Lower lobe of right lung (tissue), 2 donors: ENCODE measurements around the gene PLEKHF1. TPM values are rescaled to one million over a fixed set of nuclear protein-coding genes. Genes with fewer than 3 reads are reported as not detected.

Experiments used
- ATAC-seq, 2 donors: fragments of 200-7000 bp; cut with Tn5 transposase; one replicate each; pipeline ENCODE4 v1.9.1; 2020 to 2022; ENCODE audit warnings: mild to moderate bottlenecking in 2 of 2, moderate library complexity in 2 of 2
- DNase-seq: peaks from one replicate; pipeline ENCODE4 v3.0.0-alpha.2; 2020
- H3K27ac ChIP-seq: fragments of 200-600 bp; one replicate; pipeline ENCODE4 v1.8.0; 2022
- H3K27me3 ChIP-seq: fragments of 200-600 bp; one replicate; pipeline ENCODE4 v1.8.0; 2022; ENCODE audit warnings: low read depth
- H3K36me3 ChIP-seq: fragments of 200-600 bp; one replicate; pipeline ENCODE4 v1.8.0; 2022; ENCODE audit warnings: mild to moderate bottlenecking
- H3K4me1 ChIP-seq: fragments of 200-600 bp; one replicate; pipeline ENCODE4 v1.8.0; 2022
- H3K4me3 ChIP-seq: fragments of 200-600 bp; one replicate; pipeline ENCODE4 v1.8.0; 2022; ENCODE audit warnings: mild to moderate bottlenecking
- H3K9me3 ChIP-seq: fragments of 200-600 bp; one replicate; pipeline ENCODE4 v1.8.0; 2022
- intact Hi-C: fragments of 100-400 bp; cut with DNase I; formaldehyde crosslinking; loops from one replicate; pipeline ENCODE4 v1.11.0; 2022
- total RNA-seq: library from RNA; stranded (reverse); fragmentation: NEBNext Ultra II Directional; extraction: Animal tissue kit (Norgen Biotek cat#: 25700); gene quantifications from one replicate; pipeline ENCODE4 v1.2.1, GENCODE V29; 2021
- TF ChIP-seq, protein P1 (sequence below): fragments of 200-600 bp; IDR thresholded peaks from one replicate; pipeline ENCODE4 v1.8.0; 2022; ENCODE audit warnings: antibody characterized with exemption, mild to moderate bottlenecking
- donor health status: DM: no; HTN: yes; CAD: no; lungs with severe emphysema.

Gene PLEKHF1
- total RNA-seq, 1 donor from 2014 or later = 15.5 TPM

DNA sequence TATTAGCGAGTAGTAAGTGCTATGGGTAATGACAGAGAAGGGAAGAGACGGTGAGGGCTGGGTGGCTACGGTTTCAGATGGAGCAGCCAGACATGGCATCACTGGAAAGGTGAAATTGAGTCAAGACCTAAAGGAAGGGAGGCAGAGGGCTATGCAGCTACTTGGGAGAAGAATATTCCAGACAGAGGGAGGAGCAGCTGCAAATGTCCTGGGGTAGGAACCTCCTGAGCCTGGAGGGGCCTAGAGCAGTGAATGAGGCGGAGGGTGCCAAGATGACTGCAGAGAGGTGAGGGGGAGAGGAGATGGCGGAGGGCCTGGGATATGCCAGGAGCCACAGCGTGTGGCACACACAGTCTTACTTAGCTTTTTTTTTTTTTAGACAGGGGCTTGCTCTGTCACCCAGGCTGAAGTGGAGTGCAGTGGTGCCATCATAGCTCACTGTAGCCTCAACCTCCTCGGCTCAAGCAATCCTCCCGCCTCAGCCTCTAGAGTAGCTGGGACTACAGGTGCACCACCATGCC, 21.1 kb downstream of the PLEKHF1 start:
- peaks cover 6% of the 10 kb centered on the region for H3K9me3 ChIP-seq
- H3K36me3 ChIP-seq = no peaks in the 10 kb centered on the region
- H3K4me1 ChIP-seq = peaks cover 5% of the 10 kb centered on the region
- H3K27ac ChIP-seq = no peak overlapping the region
- ATAC-seq (no peak), DNase-seq (no peak)
- intact Hi-C loops = no loop called here
- H3K4me3 ChIP-seq = no peak overlapping the region
- no peaks in the 10 kb centered on the region for H3K27me3 ChIP-seq
- TF ChIP-seq, protein P1, sequence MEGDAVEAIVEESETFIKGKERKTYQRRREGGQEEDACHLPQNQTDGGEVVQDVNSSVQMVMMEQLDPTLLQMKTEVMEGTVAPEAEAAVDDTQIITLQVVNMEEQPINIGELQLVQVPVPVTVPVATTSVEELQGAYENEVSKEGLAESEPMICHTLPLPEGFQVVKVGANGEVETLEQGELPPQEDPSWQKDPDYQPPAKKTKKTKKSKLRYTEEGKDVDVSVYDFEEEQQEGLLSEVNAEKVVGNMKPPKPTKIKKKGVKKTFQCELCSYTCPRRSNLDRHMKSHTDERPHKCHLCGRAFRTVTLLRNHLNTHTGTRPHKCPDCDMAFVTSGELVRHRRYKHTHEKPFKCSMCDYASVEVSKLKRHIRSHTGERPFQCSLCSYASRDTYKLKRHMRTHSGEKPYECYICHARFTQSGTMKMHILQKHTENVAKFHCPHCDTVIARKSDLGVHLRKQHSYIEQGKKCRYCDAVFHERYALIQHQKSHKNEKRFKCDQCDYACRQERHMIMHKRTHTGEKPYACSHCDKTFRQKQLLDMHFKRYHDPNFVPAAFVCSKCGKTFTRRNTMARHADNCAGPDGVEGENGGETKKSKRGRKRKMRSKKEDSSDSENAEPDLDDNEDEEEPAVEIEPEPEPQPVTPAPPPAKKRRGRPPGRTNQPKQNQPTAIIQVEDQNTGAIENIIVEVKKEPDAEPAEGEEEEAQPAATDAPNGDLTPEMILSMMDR = no peak

DNA sequence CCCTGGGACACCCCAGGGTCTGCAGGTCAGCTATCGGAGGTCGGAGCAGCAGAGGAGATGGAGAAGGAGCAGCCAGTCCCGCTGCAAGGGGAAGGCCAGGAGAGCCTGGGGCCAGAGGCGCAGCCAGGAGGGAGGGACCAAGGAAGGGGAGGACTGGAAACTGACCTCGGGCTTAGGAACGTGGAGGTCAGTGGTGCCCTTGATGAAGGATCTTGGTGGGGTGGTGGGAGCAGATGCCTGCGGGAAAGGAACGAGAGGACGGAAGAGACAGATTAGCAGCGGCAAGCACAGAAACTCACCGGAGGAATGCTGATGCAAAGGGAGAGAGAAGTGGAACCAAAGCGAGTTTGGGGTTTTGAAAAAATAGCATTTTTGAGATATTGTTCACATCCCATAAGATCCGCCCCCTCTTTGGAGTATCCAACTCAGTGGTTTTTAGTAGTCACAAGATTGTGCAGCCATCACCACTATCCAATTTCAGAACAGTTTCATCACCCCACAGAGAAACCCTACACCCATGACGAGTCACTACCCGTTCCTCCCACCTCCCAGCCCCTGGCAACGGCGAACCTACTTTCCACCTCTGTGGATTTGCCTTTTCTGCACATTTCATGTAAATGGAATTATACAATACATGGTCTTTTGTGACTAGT, 22.1 kb downstream of the PLEKHF1 start:
- no peaks in the 10 kb centered on the region for H3K4me1 ChIP-seq
- no peaks in the 10 kb centered on the region for H3K27me3 ChIP-seq
- peak overlapping the region; percentile 2 for H3K27ac ChIP-seq
- TF ChIP-seq, protein P1 = no peak
- peaks cover 6% of the 10 kb centered on the region for H3K9me3 ChIP-seq
- no peak overlapping the region for H3K4me3 ChIP-seq
- intact Hi-C loops = no loop called here
- ATAC-seq (peak; percentile 15 to 61), DNase-seq (no peak)
- no peaks in the 10 kb centered on the region for H3K36me3 ChIP-seq

DNA sequence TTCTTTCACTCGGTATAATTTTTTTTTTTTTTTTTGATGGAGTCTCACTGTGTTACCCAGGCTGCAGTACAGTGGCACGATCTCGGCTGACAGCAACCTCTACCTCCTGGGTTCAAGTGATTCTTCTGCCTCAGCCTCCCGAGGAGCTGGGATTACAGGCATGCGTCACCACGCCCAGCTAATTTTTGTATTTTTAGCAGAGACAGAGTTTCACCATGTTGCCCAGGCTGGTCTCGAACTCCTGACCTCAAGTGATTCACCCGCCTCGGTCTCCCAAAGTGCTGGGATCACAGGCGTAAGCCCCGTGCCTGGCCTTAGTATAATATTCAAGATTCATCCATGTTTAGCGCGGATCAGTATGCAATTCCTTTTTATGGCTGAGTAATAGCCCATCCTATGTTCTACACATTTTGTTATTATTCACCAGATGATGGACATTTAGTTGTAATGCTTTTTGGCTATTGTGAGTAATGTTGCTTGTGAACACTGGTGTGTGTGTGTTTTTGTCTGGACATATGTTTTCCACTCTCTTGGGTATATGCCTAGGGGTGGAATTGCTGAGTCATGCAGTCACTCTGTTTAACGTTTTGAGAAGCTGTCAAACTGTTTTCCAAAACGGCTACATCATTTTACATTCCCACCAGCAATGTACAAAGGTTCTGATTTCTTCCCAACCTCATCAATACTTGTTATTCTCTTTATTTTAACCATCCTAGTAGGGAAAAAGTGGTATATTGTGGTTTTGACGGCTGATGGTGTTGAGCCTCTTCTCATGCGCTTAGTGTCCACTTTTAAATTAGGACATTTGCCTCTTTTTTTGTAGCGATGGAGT, 22.9 kb downstream of the PLEKHF1 start:
- no peak for ATAC-seq
- intact Hi-C loops = no loop called here
- H3K9me3 ChIP-seq = peaks cover 6% of the 10 kb centered on the region

DNA sequence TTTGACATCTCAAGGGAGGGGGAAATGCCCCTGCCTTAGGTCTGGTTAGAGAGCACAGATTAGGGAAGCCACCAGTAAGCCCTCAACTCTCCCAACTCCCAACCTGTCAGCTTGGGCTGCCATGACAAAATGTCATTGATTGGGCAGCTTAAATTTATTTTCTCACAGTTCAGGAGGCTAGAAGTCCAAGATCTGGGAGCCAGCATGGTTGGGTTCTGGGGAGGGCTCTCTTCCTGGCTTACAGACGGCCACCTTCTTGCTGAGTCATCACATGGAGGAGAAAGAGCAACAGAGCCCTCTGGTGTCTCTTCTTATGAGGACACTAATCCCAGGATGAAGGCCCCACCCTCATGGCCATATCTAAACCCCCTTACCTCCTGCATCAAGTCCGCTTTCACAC, 25.6 kb downstream of the PLEKHF1 start:
- no peaks in the 10 kb centered on the region for H3K4me1 ChIP-seq
- peak; percentile 50 to 62 for ATAC-seq

More for the DNA sequence above, 22.9 kb downstream of the PLEKHF1 start:
- H3K27me3 ChIP-seq = no peaks in the 10 kb centered on the region
- no peaks in the 10 kb centered on the region for H3K36me3 ChIP-seq
- no peak overlapping the region for H3K4me3 ChIP-seq
- no peak overlapping the region for H3K27ac ChIP-seq
- no peaks in the 10 kb centered on the region for H3K4me1 ChIP-seq
- no peak for DNase-seq
- TF ChIP-seq, protein P1 = no peak

DNA sequence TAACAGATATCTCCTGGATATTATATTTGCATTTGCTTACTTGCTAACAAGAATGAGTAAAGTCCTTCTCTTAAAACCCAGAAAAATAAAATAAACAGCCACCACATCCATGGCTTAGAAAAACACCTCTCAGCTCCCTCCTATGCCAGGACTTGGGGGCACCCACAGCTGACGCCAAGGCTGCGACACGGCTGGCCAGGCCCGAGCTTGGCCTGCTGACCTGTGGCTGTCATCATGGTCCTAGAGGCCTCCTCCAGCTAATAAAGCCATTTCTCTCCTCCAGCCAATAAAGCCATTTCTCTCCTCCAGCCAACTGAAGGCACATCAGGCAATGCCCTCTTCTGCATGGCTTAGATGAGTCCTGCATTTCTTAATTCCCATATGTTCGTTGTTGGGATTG, 28.9 kb downstream of the PLEKHF1 start:
- intact Hi-C loops = no loop called here

More for the DNA sequence above, 25.6 kb downstream of the PLEKHF1 start:
- DNase-seq = no peak
- Histone ChIP-seq H3K4me3 (no peak overlapping the region), H3K36me3 (no peaks in the 10 kb centered on the region), H3K27ac (no peak overlapping the region), H3K27me3 (no peaks in the 10 kb centered on the region), H3K9me3 (peaks cover 6% of the 10 kb centered on the region)
- intact Hi-C loops = no loop called here
- TF ChIP-seq, protein P1 = peak; percentile 44

More for the DNA sequence above, 28.9 kb downstream of the PLEKHF1 start:
- Histone ChIP-seq H3K4me1 (no peaks in the 10 kb centered on the region), H3K36me3 (no peaks in the 10 kb centered on the region), H3K9me3 (peaks cover 6% of the 10 kb centered on the region), H3K27ac (no peak overlapping the region), H3K27me3 (no peaks in the 10 kb centered on the region), H3K4me3 (no peak overlapping the region)
- TF ChIP-seq, protein P1 = no peak
- ATAC-seq (no peak), DNase-seq (no peak)
